Liver (tissue), 9 donors: ENCODE results near the gene BCAS4. TPM values are rescaled to one million over a fixed set of nuclear protein-coding genes. Genes with fewer than 3 reads are reported as not detected.

ENCODE experiments used
- DNase-seq: peaks from one replicate; pipeline ENCODE4 v3.0.0-alpha.2; 2017; ENCODE audit warnings: low spot score
- H3K27ac ChIP-seq, 2 donors: one replicate each; pipeline ENCODE4 v1.7.0; 2013; ENCODE audit warnings: inconsistent platforms in 2 of 2, low read length in 2 of 2, control low read depth in 1 of 2, low read depth in 1 of 2, mild to moderate bottlenecking in 1 of 2
- H3K27me3 ChIP-seq, 4 donors: one replicate each; pipeline versions ENCODE4 v1.6.1 to v1.7.0; 2013; ENCODE audit warnings: low read length in 3 of 4, inconsistent platforms in 1 of 4, mild to moderate bottlenecking in 1 of 4, moderate library complexity in 1 of 4; ENCODE audit not compliant: control insufficient read depth in 4 of 4, insufficient read depth in 4 of 4
- H3K36me3 ChIP-seq, 4 donors: one replicate each; pipeline versions ENCODE4 v1.6.1 to v1.7.0; 2013; ENCODE audit warnings: low read length in 3 of 4, mild to moderate bottlenecking in 3 of 4, low read depth in 1 of 4, moderate library complexity in 1 of 4; ENCODE audit not compliant: control insufficient read depth in 4 of 4, insufficient read depth in 3 of 4
- H3K4me1 ChIP-seq, 4 donors: one replicate each; pipeline versions ENCODE4 v1.6.1 to v1.7.0; 2013; ENCODE audit warnings: low read length in 3 of 4, mild to moderate bottlenecking in 3 of 4, moderate library complexity in 1 of 4; ENCODE audit not compliant: control insufficient read depth in 4 of 4, insufficient read depth in 4 of 4
- H3K4me3 ChIP-seq, 3 donors: one replicate each; pipeline versions ENCODE4 v1.6.1 to v1.7.0; 2013; ENCODE audit warnings: low read length in 3 of 3, control low read depth in 1 of 3, low read depth in 1 of 3, mild to moderate bottlenecking in 1 of 3
- H3K9ac ChIP-seq, 2 donors: one replicate each; pipeline ENCODE4 v1.7.0; 2013; ENCODE audit warnings: low read length in 2 of 2, mild to moderate bottlenecking in 2 of 2, moderate library complexity in 2 of 2, control low read depth in 1 of 2, low read depth in 1 of 2
- H3K9me3 ChIP-seq, 4 donors: one replicate each; pipeline versions ENCODE4 v1.6.1 to v1.7.0; 2013; ENCODE audit warnings: low read length in 3 of 4; ENCODE audit not compliant: control insufficient read depth in 4 of 4
- EGR1 ChIP-seq, 2 donors: IDR thresholded peaks; 2 replicates each; pipeline ENCODE4 v1.6.1; 2016 to 2018; ENCODE audit warnings: antibody characterized with exemption in 2 of 2, low read depth in 2 of 2
- FOXA1 ChIP-seq: IDR thresholded peaks from 2 replicates; pipeline ENCODE4 v1.6.1; 2016; ENCODE audit warnings: antibody characterized with exemption
- FOXA2 ChIP-seq: IDR thresholded peaks from 2 replicates; pipeline ENCODE4 v1.6.1; 2016; ENCODE audit warnings: antibody characterized with exemption
- HNF4A ChIP-seq, 2 donors: conservative IDR thresholded peaks; 2 replicates each; pipeline ENCODE4 v1.6.1; 2016; ENCODE audit warnings: antibody characterized with exemption in 2 of 2, mild to moderate bottlenecking in 2 of 2
- JUND ChIP-seq, 2 donors: IDR thresholded peaks; 2 replicates each; pipeline ENCODE4 v1.6.1; 2016; ENCODE audit warnings: antibody characterized with exemption in 2 of 2
- NR2F2 ChIP-seq: IDR thresholded peaks from 2 replicates; pipeline ENCODE4 v1.6.1; 2016; ENCODE audit warnings: antibody characterized with exemption
- RAD21 ChIP-seq, 2 donors: IDR thresholded peaks; 2 replicates each; pipeline ENCODE4 v1.6.1; 2016; ENCODE audit warnings: antibody characterized with exemption in 2 of 2, mild to moderate bottlenecking in 2 of 2
- RXRA ChIP-seq, 2 donors: IDR thresholded peaks; 2 replicates each; pipeline ENCODE4 v1.6.1; 2017 to 2018; ENCODE audit warnings: antibody characterized with exemption in 2 of 2, mild to moderate bottlenecking in 1 of 2
- SP1 ChIP-seq: IDR thresholded peaks from 2 replicates; pipeline ENCODE4 v1.6.1; 2018; ENCODE audit warnings: antibody characterized with exemption, mild to moderate bottlenecking
- TAF1 ChIP-seq: conservative IDR thresholded peaks from 2 replicates; pipeline ENCODE4 v1.6.1; 2016; ENCODE audit warnings: antibody characterized with exemption, mild to moderate bottlenecking
- YY1 ChIP-seq: IDR thresholded peaks from 2 replicates; pipeline ENCODE4 v1.6.1; 2016; ENCODE audit warnings: antibody characterized with exemption, mild to moderate bottlenecking
- WGBS: extraction: QIAGEN DNeasy Blood & Tissue Kit; methylation state at CpG from one replicate; pipeline ENCODE4 v1.1.7; 2013; 5-methylcytosine and 5-hydroxymethylcytosine counted together
- polyA plus RNA-seq, 2 donors: library from polyadenylated mRNA; stranded (reverse) in 1 of 2; unstranded in 1 of 2; fragments of 200-250 nt in 1 of 2; fragments of >200 nt in 1 of 2; fragmentation: Nextera tagmentation in 1 of 2; extraction: Ambion mirVana in 1 of 2; gene quantifications; one replicate each; pipeline versions ENCODE4 v1.2.1 to v1.2.3, GENCODE V29; 2013 to 2015
- total RNA-seq, 2 donors: library from RNA; depleted of rRNA; stranded (reverse); fragments of >200 nt; gene quantifications; one replicate each; pipeline ENCODE4 v1.2.3, GENCODE V29; 2014
- TF ChIP-seq, protein P1 (sequence below): IDR thresholded peaks from 2 replicates; pipeline ENCODE4 v1.6.1; 2016; ENCODE audit warnings: antibody characterized with exemption
- TF ChIP-seq, protein P2 (sequence below): IDR thresholded peaks from 2 replicates; pipeline ENCODE4 v1.6.1; 2016; ENCODE audit warnings: antibody characterized with exemption
- TF ChIP-seq, protein P3 (sequence below): IDR thresholded peaks from 2 replicates; pipeline ENCODE4 v1.6.1; 2016; ENCODE audit warnings: antibody characterized with exemption, mild to moderate bottlenecking
- TF ChIP-seq, protein P4 (sequence below): fragments of 150-350 bp; IDR thresholded peaks from 2 replicates; pipeline ENCODE4 v1.5.1; 2017; ENCODE audit warnings: improper control_type of control experiment, low read depth, low read length; ENCODE audit not compliant: missing input control
- donor health status: healthy.
- donor health status: healthy.
- donor health status: healthy.
- donor health status: healthy.
- donor health status: healthy.

The BCAS4 gene
- total and polyA plus RNA-seq, 4 donors: 0.25 to 0.50 (median 0.47) TPM

DNA sequence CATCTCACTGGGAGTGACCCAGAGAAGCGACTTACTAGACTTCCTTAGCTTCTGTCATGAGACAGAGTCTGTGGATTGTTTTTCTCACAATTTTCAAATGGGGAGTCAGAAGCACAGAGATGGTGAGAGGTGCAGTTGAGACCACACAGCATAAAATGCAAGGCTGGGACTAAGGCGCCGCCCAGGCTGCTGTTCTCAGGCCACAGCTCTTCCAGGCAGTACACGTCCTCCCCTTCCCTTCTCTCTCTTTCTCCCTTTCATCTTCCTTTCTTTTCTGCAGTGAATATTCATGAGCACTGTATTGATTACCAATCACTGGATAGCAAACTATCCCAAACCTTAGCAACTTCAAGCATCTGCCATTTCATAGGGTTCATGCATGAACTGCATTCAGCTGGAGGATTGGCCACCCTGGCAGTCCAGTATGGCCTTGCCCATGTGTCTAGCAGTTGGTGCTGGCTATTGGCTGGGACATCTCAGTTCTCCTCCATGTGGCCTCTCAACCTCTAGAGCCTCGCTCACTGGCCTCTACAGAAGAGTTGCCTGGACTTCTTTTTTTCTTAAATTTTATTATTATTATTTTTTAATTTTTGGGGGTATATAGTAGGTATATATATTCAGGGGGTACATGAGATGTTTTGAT is 11.4 kb downstream of the BCAS4 start:
- no peak overlapping the region for H3K9ac ChIP-seq
- H3K27me3 ChIP-seq: no peaks in the 10 kb centered on the region
- H3K27ac ChIP-seq: no peak overlapping the region
- DNase-seq: no peak
- no peak for TF ChIP-seq FOXA2
- TF ChIP-seq, protein P1, sequence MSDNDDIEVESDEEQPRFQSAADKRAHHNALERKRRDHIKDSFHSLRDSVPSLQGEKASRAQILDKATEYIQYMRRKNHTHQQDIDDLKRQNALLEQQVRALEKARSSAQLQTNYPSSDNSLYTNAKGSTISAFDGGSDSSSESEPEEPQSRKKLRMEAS: no peak
- no peak for TF ChIP-seq RXRA (IDR thresholded peaks at IDR 0.05)
- no peak for TF ChIP-seq TAF1
- no peak for TF ChIP-seq FOXA1
- no peak for TF ChIP-seq YY1
- no peak for TF ChIP-seq EGR1 (IDR thresholded peaks at IDR 0.05; ENCODE audit: low read depth in 2 of 2)
- H3K9me3 ChIP-seq: no peaks in the 10 kb centered on the region
- H3K4me1 ChIP-seq: no peaks in the 10 kb centered on the region
- 94% methylated on average over 5 of the region's 5 CpGs for WGBS
- H3K36me3 ChIP-seq: no peaks in the 10 kb centered on the region
- H3K4me3 ChIP-seq: no peak overlapping the region

DNA sequence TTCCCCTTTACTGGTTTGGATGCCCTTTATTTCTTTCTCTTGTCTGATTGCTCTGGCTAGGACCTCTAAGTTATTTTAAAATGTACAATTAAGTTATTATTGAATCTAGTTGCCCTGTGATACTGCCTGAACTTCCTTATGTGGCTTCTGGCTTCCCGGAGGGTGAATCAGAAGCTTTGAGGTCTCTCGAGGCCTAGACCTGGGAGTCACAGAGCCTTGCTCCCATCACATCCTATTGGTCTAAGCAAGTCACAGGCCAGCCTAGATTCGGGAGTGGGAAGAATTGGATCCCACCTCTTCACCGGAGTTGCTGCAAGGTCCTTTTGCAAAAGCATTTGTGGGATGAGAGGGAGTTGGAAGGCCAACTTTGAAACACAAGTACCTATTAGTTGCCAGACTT is 15.2 kb downstream of the BCAS4 start:
- no peaks in the 10 kb centered on the region for H3K4me1 ChIP-seq
- TF ChIP-seq, protein P1: no peak
- TF ChIP-seq JUND (IDR thresholded peaks at IDR 0.05) (no peak), HNF4A (conservative IDR thresholded peaks at IDR 0.05) (no peak), SP1 (no peak), FOXA1 (no peak), RAD21 (IDR thresholded peaks at IDR 0.05) (no peak), NR2F2 (no peak)
- TF ChIP-seq, protein P2, sequence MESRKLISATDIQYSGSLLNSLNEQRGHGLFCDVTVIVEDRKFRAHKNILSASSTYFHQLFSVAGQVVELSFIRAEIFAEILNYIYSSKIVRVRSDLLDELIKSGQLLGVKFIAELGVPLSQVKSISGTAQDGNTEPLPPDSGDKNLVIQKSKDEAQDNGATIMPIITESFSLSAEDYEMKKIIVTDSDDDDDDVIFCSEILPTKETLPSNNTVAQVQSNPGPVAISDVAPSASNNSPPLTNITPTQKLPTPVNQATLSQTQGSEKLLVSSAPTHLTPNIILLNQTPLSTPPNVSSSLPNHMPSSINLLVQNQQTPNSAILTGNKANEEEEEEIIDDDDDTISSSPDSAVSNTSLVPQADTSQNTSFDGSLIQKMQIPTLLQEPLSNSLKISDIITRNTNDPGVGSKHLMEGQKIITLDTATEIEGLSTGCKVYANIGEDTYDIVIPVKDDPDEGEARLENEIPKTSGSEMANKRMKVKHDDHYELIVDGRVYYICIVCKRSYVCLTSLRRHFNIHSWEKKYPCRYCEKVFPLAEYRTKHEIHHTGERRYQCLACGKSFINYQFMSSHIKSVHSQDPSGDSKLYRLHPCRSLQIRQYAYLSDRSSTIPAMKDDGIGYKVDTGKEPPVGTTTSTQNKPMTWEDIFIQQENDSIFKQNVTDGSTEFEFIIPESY: no peak
- TF ChIP-seq, protein P3, sequence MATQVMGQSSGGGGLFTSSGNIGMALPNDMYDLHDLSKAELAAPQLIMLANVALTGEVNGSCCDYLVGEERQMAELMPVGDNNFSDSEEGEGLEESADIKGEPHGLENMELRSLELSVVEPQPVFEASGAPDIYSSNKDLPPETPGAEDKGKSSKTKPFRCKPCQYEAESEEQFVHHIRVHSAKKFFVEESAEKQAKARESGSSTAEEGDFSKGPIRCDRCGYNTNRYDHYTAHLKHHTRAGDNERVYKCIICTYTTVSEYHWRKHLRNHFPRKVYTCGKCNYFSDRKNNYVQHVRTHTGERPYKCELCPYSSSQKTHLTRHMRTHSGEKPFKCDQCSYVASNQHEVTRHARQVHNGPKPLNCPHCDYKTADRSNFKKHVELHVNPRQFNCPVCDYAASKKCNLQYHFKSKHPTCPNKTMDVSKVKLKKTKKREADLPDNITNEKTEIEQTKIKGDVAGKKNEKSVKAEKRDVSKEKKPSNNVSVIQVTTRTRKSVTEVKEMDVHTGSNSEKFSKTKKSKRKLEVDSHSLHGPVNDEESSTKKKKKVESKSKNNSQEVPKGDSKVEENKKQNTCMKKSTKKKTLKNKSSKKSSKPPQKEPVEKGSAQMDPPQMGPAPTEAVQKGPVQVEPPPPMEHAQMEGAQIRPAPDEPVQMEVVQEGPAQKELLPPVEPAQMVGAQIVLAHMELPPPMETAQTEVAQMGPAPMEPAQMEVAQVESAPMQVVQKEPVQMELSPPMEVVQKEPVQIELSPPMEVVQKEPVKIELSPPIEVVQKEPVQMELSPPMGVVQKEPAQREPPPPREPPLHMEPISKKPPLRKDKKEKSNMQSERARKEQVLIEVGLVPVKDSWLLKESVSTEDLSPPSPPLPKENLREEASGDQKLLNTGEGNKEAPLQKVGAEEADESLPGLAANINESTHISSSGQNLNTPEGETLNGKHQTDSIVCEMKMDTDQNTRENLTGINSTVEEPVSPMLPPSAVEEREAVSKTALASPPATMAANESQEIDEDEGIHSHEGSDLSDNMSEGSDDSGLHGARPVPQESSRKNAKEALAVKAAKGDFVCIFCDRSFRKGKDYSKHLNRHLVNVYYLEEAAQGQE: no peak
- TF ChIP-seq, protein P4, sequence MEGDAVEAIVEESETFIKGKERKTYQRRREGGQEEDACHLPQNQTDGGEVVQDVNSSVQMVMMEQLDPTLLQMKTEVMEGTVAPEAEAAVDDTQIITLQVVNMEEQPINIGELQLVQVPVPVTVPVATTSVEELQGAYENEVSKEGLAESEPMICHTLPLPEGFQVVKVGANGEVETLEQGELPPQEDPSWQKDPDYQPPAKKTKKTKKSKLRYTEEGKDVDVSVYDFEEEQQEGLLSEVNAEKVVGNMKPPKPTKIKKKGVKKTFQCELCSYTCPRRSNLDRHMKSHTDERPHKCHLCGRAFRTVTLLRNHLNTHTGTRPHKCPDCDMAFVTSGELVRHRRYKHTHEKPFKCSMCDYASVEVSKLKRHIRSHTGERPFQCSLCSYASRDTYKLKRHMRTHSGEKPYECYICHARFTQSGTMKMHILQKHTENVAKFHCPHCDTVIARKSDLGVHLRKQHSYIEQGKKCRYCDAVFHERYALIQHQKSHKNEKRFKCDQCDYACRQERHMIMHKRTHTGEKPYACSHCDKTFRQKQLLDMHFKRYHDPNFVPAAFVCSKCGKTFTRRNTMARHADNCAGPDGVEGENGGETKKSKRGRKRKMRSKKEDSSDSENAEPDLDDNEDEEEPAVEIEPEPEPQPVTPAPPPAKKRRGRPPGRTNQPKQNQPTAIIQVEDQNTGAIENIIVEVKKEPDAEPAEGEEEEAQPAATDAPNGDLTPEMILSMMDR: no peak
- H3K27ac ChIP-seq: no peak overlapping the region
- no peaks in the 10 kb centered on the region for H3K9me3 ChIP-seq
- no peaks in the 10 kb centered on the region for H3K27me3 ChIP-seq
- no peak for DNase-seq
- 92% methylated on average over 4 of the region's 4 CpGs for WGBS
- H3K36me3 ChIP-seq: no peaks in the 10 kb centered on the region
- H3K4me3 ChIP-seq: no peak overlapping the region
- no peak overlapping the region for H3K9ac ChIP-seq
